ENCODE data around the gene NEDD4.
A peak's percentile ranks its signal among the peaks of the same experiment; 100 is the strongest.

NEDD4 gene

DNA sequence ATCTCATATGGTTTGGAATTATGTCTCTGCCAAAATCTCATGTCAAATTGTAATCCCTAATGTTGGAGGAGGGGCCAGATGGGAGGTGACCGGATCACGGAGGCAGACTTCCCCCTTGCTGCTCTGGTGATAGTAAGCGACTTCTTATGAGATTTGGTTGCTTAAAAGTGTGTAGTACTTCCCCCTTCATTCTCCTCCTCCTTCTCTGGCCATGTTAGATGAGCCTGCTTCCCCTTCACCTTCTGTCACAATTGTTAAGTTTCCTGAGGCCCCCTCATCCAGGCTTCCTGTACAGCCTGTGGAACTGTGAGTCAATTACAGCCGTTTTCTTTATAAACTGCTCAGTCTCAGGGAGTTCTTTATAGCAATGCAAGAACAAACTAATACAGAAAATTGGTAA, 51.1 kb downstream of the NEDD4 start:
- DNase-seq (ENCODE audit: extremely low spot score), result no peak
- ChIA-PET CTCF (no interaction called here), POLR2A (no interaction called here)
- TF ChIP-seq, protein P1, sequence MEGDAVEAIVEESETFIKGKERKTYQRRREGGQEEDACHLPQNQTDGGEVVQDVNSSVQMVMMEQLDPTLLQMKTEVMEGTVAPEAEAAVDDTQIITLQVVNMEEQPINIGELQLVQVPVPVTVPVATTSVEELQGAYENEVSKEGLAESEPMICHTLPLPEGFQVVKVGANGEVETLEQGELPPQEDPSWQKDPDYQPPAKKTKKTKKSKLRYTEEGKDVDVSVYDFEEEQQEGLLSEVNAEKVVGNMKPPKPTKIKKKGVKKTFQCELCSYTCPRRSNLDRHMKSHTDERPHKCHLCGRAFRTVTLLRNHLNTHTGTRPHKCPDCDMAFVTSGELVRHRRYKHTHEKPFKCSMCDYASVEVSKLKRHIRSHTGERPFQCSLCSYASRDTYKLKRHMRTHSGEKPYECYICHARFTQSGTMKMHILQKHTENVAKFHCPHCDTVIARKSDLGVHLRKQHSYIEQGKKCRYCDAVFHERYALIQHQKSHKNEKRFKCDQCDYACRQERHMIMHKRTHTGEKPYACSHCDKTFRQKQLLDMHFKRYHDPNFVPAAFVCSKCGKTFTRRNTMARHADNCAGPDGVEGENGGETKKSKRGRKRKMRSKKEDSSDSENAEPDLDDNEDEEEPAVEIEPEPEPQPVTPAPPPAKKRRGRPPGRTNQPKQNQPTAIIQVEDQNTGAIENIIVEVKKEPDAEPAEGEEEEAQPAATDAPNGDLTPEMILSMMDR (IDR thresholded peaks at IDR 0.05; ENCODE audit: control extremely low read depth, extremely low read depth, low read depth, missing control alignments), result no peak

DNA sequence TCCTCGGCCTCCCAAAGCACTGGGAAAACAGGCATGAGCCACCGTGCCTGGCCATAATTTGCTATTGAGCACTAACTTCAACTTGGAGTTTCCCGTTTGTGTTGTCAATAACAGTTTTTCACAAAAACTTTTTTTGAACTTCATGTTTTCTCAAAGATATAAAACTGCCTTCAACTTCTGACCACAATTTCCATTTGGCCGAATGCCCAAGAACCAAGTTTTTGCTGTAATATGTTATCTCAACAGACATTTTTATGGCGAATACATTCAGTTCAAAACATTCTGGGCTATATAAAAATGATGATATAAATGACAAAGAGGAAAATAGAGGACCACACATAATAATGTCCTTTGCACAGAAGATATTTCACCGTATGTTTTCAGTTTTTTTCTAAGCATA, 56.4 kb downstream of the NEDD4 start:
- TF ChIP-seq, protein P1 (IDR thresholded peaks at IDR 0.05; ENCODE audit: control extremely low read depth, extremely low read depth, low read depth, missing control alignments), result no peak
- ChIA-PET CTCF (no interaction called here), POLR2A (no interaction called here)
- DNase-seq (ENCODE audit: extremely low spot score), result no peak

- DNase-seq (ENCODE audit: extremely low spot score), result no peak
- TF ChIP-seq, protein P1 (IDR thresholded peaks at IDR 0.05; ENCODE audit: control extremely low read depth, extremely low read depth, low read depth, missing control alignments), result no peak
- CTCF ChIA-PET, result interaction anchor here (0.8 to 1.7 kb wide), 3 partner anchors 9 to 126 kb away, joined by 3 to 6 read pairs (median 3); no protein-coding TSS in a partner anchor
- POLR2A ChIA-PET, result no interaction called here
These were observed 64.5 kb downstream of the NEDD4 start for GRCh38 chr15:55928955-55929354.

DNA sequence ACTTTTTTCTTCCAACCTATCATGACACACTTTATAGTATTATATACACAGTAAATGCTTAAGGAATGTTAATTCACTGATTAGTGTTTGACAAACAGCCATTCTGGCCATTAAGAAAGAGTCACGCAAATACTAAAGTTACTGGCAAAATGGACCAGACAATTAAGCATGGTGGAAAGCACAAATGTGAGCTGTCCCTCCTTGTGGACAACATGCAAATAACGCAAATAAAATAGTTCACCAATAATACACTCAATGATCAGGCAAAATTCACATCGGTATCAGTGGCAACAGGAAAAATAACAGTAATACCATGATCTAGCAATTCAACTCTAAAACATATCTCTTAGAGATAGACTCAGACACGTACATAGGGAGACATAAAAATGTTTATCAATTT, 71.7 kb downstream of the NEDD4 start:
- DNase-seq (ENCODE audit: extremely low spot score), result no peak
- TF ChIP-seq, protein P1 (IDR thresholded peaks at IDR 0.05; ENCODE audit: control extremely low read depth, extremely low read depth, low read depth, missing control alignments), result no peak
- ChIA-PET POLR2A (no interaction called here), CTCF (no interaction called here)

GRCh38 chr15:55917881-55918296, 75.5 kb downstream of the NEDD4 start:
- CTCF ChIA-PET, result interaction anchor here (1.0 to 3.0 kb wide), 7 partner anchors 9 to 72 kb away, joined by 3 to 21 read pairs (median 3); no protein-coding TSS in a partner anchor
- TF ChIP-seq, protein P1 (IDR thresholded peaks at IDR 0.05; ENCODE audit: control extremely low read depth, extremely low read depth, low read depth, missing control alignments), result peak; percentile 39
- DNase-seq (ENCODE audit: extremely low spot score), result no peak
- POLR2A ChIA-PET, result no interaction called here

DNA sequence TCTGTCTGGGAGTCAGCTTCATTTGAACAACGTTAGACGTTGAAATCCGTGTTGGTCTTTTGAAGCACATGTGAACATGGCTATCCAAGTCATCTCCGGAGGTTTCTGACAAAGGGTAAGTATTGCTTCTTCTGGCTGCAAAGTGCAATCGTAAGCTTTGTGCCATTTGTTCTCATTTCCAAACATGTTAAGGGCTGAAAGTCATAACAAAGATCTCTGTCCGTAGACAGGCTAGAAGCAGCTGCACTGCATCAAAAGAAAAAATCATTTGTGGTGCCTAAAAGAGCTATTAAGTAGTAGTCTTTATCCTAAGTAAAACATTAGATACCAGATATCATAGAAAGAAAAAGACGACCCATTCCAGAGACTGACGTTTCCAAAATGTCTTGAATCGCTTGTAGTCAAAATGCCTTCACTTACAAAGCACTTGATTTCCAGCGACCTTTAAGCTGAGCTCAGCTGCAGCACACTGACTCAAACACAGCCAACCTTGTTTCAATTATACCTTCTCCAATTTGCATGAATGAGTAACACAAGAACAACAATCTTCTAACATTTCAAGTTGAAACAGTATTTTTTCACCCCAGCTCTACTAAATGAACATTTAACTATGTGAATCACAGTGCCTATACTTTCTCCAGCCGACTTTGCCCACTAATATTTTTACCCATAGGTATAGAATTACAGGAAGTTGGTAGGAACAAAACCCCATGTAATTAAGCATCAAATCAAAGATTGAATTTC, 76.6 kb downstream of the NEDD4 start:
- CTCF ChIA-PET, result interaction anchor here (0.8 to 3.0 kb wide), 7 partner anchors 8 to 27 kb away, joined by 3 to 21 read pairs (median 3); no protein-coding TSS in a partner anchor
- POLR2A ChIA-PET, result no interaction called here
- TF ChIP-seq, protein P1 (IDR thresholded peaks at IDR 0.05; ENCODE audit: control extremely low read depth, extremely low read depth, low read depth, missing control alignments), result no peak
- no peak for DNase-seq (ENCODE audit: extremely low spot score)
